GM20000 (cell line): ENCODE data around the gene EFNB1.

Experiments
- DNase-seq: peaks from one replicate; pipeline ENCODE4 v3.0.0; 2012; ENCODE audit warnings: low spot score
- TF ChIP-seq, protein P1 (sequence below): IDR thresholded peaks from 2 replicates; pipeline ENCODE4 v1.5.1; 2012; ENCODE audit warnings: mild to moderate bottlenecking, control low read depth; ENCODE audit errors: extremely low read depth, missing control alignments

EFNB1 gene

DNA sequence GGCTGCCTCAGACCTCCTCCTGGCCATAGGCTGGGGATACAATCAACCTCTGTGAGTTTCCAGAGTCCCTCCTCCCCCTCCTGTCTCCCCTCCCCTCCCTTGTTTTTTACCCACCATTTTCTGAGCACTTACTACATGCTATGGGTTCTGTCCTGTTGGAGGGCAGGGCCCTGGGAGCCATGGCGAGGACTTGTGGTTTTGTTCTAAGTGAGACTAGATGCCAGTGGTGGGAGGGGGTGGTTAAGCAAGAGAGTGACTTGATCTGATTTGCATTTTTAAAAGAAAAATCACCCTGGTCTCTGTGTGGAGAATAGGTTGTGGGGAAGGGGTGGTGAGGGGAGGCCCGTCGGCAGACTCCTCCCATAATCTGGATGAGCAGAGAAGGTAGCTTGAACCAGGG, 39.5 kb downstream of the EFNB1 start:
- no peak for DNase-seq
- TF ChIP-seq, protein P1, sequence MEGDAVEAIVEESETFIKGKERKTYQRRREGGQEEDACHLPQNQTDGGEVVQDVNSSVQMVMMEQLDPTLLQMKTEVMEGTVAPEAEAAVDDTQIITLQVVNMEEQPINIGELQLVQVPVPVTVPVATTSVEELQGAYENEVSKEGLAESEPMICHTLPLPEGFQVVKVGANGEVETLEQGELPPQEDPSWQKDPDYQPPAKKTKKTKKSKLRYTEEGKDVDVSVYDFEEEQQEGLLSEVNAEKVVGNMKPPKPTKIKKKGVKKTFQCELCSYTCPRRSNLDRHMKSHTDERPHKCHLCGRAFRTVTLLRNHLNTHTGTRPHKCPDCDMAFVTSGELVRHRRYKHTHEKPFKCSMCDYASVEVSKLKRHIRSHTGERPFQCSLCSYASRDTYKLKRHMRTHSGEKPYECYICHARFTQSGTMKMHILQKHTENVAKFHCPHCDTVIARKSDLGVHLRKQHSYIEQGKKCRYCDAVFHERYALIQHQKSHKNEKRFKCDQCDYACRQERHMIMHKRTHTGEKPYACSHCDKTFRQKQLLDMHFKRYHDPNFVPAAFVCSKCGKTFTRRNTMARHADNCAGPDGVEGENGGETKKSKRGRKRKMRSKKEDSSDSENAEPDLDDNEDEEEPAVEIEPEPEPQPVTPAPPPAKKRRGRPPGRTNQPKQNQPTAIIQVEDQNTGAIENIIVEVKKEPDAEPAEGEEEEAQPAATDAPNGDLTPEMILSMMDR = no peak

DNA sequence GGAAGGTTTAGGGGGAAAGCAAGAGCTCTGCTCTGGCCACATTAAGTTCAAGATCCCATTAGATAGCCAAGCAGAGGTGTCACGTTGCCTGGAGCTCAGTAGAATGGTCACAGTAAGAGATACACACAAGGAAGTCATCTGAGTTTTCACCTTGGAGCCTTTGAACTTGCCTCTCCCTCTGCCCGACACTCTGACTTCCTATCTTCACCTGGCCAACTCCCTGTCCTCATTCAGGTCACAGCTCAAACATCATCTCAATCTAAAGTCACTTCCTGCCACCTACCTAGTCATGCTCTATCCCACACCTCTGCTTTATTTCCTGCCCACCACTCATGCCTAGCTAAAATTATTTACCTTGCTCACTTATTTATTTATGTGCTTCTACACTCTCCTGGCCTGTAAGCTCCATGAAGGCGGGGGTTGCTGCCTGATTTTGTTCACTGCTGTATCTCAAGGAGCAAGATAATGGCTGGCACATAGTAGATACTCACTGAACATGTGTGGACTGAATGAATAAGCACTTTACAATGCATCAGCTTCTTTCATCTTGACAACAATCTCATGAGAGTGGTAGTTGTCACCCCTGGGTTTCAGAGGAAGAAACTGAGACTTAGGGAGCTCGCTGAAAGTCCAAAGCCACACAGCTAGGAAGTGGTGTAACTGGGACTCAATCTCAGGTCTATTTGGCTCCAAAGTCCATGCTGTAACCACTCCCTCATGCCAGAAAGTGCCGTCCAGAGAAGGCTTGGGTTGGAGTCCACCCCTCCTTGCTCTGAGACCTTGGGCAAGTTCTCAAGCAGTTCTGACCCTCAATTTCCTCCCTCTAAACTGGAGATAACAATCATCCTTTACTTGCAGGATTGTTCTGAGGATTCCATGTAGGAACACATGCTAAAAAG, 40.3 kb downstream of the EFNB1 start:
- DNase-seq = no peak
- TF ChIP-seq, protein P1 = no peak

DNA sequence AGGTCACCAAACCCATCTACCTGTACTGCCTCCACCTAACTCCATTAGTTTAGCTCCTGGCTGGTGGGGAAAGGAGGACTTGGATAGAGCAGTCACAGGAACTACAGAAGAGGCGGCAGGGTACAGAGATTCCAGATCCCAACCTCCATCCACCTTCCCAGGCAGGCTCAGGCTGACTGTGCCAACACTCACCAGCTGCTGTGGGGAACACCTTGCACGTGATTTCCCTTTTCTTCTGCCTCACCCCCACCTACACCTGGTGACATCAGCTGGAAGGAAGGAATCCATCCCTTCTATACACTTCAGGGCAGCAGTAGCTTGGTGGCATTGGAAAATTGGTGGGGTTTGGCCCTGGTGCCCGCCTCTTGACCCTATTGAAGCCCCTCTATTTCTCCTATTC, 41.5 kb downstream of the EFNB1 start:
- TF ChIP-seq, protein P1 = no peak
- DNase-seq = no peak

DNA sequence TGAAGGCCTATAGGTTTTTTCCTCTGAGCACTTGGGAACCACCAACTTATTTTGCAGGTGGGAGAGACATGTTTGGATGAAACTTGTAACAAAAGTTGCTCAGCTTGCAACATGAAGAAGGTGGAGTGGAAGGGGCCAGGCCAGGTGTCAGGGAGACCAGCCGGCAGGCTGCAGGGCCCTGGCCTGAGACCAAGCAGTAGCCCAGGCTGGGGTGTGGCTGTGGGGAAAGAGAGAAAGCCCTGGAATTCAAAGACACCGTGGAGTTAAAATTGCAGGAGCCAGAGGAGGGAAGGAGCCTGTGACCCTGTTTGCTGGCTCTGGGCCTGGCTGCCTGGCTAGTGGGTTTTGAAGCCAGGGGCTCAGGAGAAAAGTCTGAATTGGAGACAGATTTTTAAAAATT, 43.4 kb downstream of the EFNB1 start:
- no peak for DNase-seq
- TF ChIP-seq, protein P1 = no peak

DNA sequence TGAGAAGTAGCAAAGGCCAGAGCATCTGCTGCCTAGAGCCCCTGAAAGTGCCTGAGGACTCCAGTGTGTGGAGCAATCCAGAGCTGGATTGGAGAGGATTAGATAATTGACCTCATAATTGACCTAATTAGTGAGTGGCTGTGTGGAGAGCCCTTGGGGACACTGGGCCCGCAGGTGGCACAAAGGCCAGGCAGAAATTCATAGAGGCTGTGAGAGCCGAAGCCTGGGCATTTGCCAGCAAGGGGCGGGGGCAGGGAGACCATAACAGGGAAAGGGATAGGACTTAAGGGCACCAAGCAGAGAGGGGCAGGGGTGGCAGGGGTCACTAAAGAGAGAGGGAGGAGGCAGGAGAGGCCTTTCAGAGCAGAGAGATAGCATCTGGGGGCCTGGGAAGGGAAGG, 45.3 kb downstream of the EFNB1 start:
- TF ChIP-seq, protein P1 = no peak
- no peak for DNase-seq

DNA sequence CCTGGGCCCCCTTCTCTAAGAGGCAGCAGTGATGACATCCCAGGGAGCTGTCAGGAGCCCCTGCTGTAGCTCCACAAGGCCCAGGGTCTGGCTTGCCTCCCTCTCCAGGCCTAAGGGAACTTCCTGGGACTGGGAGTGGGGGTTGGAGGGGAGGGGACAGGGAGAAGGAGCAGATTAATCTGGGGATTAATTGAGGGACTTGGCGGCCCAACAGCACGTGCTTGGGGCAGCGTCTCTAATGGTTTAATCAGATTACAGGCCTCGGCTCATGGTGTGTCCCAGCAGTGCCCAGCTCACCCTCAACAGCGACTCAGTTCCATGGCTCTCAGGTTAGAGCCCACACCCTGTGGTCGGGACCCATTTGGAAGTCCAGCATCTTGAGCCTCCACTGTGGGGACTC, 47.9 kb downstream of the EFNB1 start:
- DNase-seq = no peak

DNA sequence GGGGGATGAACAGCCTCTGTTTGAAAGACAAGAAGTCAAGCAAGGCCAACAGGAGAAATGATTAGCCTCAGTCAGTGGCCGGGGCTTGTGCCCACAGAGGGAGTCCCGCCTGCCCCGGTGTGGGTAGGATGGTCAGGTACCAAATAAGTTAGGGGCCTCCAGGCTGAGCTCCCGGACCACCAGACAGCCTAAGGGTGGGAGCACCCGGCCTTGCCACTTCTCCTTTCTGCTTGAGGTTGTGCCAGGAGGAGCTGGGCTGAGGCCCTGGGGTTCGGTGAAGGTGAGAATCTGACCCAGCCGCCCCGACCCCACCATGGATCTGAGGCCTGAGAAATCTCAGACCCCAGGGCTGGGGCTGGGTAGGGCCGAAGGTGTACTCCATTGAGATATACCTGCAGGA, 48.8 kb downstream of the EFNB1 start:
- no peak for DNase-seq
- TF ChIP-seq, protein P1 = no peak

More for the DNA sequence above, 47.9 kb downstream of the EFNB1 start:
- TF ChIP-seq, protein P1 = no peak
